Endodermal cell (in vitro differentiated cells): ENCODE measurements around the gene CTDNEP1. TPM values are rescaled to one million over a fixed set of nuclear protein-coding genes. Genes with fewer than 3 reads are reported as not detected.

Experiments used
- DNase-seq: peaks from one replicate; pipeline ENCODE4 v3.0.0-alpha.2; 2017
- H3K27ac ChIP-seq: 2 replicates; pipeline ENCODE4 v1.5.1; 2013; ENCODE audit warnings: mild to moderate bottlenecking, low read depth, low read length, moderate library complexity
- H3K27me3 ChIP-seq: 2 replicates; pipeline ENCODE4 v1.6.1; 2013; ENCODE audit warnings: mild to moderate bottlenecking, low read length, moderate library complexity; ENCODE audit not compliant: insufficient read depth, control insufficient read depth, poor library complexity, severe bottlenecking
- H3K36me3 ChIP-seq: 2 replicates; pipeline ENCODE4 v1.7.0; 2013; ENCODE audit warnings: mild to moderate bottlenecking, low read length, moderate library complexity; ENCODE audit not compliant: control insufficient read depth, insufficient read depth
- H3K4me1 ChIP-seq: one replicate; pipeline ENCODE4 v1.7.0; 2013; ENCODE audit warnings: low read length; ENCODE audit not compliant: control insufficient read depth, insufficient read depth
- H3K4me3 ChIP-seq: 2 replicates; pipeline ENCODE4 v1.5.1; 2013; ENCODE audit warnings: mild to moderate bottlenecking, low read length, moderate library complexity
- H3K9ac ChIP-seq: 2 replicates; pipeline ENCODE4 v1.6.1; 2013; ENCODE audit warnings: mild to moderate bottlenecking, low read length, moderate library complexity; ENCODE audit not compliant: poor library complexity, severe bottlenecking; ENCODE audit errors: extremely low read depth
- H3K9me3 ChIP-seq: 2 replicates; pipeline ENCODE4 v1.6.1; 2013; ENCODE audit warnings: mild to moderate bottlenecking, low read length, moderate library complexity; ENCODE audit not compliant: control insufficient read depth
- H3K27ac Mint-ChIP-seq: 2 replicates; pipeline ENCODE4 v1.8.0; 2020; ENCODE audit warnings: mixed read lengths
- H3K27me3 Mint-ChIP-seq: 2 replicates; pipeline ENCODE4 v1.8.0; 2021; ENCODE audit warnings: mild to moderate bottlenecking, mixed read lengths; ENCODE audit not compliant: insufficient read depth
- H3K36me3 Mint-ChIP-seq: 2 replicates; pipeline ENCODE4 v1.8.0; 2020; ENCODE audit warnings: low read depth, mixed read lengths
- H3K4me1 Mint-ChIP-seq: 2 replicates; pipeline ENCODE4 v1.8.0; 2020; ENCODE audit warnings: mixed read lengths
- H3K4me3 Mint-ChIP-seq: 2 replicates; pipeline ENCODE4 v1.8.0; 2020; ENCODE audit warnings: mild to moderate bottlenecking, moderate library complexity, mixed read lengths
- H3K9me3 Mint-ChIP-seq: 2 replicates; pipeline ENCODE4 v1.8.0; 2020; ENCODE audit warnings: mild to moderate bottlenecking, mixed read lengths
- CTCF ChIP-seq: fragments of 200-600 bp; sonication (generic); conservative IDR thresholded peaks from 2 replicates; pipeline ENCODE4 v1.5.0; 2021; ENCODE audit warnings: antibody characterized with exemption, mild to moderate bottlenecking
- WGBS, 2 experiments: methylation state at CpG; one replicate each; pipeline versions ENCODE4 v1.1.5 to v1.1.7; 2013; ENCODE audit warnings: missing lambda C conversion rate in 2 of 2, mixed read lengths in 1 of 2; ENCODE audit not compliant: insufficient coverage in 1 of 2, insufficient read length in 1 of 2; 5-methylcytosine and 5-hydroxymethylcytosine counted together
- total RNA-seq, 2 donors: library from RNA; stranded (reverse); fragmentation: NEBNext Ultra II Directional in 1 of 2; extraction: Animal tissue kit (Norgen Biotek cat#: 25700) in 1 of 2; gene quantifications; 2 replicates in 1 of 2; 3 replicates in 1 of 2; pipeline ENCODE4 v1.2.1, GENCODE V29; 2021

The CTDNEP1 gene
- total RNA-seq, 2 donors from 2014 or later = 123 to 125 TPM

DNA sequence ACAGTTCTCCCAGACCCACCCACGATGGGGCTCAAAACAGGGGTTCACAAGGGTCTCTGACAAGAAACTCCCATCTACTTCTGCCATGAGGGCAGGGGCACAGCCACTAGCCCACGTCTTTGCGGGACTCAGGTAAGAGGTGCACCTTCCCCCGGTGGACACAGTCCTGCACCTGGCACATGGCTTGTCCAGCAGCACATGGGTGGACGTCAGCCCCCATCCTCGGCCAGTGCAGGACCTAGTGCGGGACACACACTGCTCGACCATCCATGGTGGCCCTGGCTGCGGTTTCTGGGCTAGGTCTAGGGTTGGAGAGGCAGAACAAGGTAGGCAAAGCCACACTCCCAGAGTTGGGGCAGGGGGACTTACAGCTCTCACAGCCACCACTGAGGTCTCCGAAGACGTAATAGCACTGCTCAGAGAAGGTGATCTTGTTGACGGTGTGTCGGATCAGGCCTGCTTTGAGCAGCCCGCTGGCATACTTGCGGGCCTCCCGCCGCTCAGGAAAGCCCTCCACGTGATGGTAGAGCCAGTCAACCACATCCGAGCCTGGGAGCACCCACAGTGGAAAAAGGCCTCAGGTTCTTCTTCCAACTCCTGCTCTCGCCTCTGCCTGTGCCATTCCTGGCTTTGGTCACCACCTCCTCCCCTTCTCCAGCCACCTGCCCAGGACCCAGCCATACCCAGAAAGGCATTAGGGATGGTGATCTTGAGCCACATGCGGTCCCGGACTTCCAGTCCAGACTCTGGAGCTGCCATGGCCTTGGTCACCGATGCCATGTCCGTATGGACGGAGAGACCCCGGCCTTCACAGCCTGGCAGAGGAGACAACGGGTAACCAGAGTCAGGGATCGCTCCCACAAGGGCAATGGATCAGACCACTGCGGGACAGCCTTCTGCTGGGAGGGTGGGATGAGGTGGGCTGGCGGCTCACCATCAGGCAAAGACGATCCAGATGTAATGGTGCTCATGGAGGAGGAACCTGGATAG lies 24.5 kb downstream of the CTDNEP1 start:
- Histone ChIP-seq H3K27me3 (no peaks in the 10 kb centered on the region), H3K9ac (no peak overlapping the region), H3K4me3 (no peak overlapping the region), H3K9me3 (no peaks in the 10 kb centered on the region), H3K27ac (no peak overlapping the region), H3K36me3 (peaks cover 79% of the 10 kb centered on the region), H3K4me1 (peaks cover 3% of the 10 kb centered on the region)
- Mint-ChIP-seq H3K9me3 (no peaks in the 10 kb centered on the region), H3K27ac (no peak overlapping the region), H3K4me1 (peaks cover 3% of the 10 kb centered on the region), H3K27me3 (no peaks in the 10 kb centered on the region), H3K4me3 (no peak overlapping the region), H3K36me3 (peaks cover 76% of the 10 kb centered on the region)
- no peak for TF ChIP-seq CTCF
- no peak for DNase-seq
- WGBS, 2 experiments = 96% methylated on average over 26 to 31 of the region's 31 CpGs

DNA sequence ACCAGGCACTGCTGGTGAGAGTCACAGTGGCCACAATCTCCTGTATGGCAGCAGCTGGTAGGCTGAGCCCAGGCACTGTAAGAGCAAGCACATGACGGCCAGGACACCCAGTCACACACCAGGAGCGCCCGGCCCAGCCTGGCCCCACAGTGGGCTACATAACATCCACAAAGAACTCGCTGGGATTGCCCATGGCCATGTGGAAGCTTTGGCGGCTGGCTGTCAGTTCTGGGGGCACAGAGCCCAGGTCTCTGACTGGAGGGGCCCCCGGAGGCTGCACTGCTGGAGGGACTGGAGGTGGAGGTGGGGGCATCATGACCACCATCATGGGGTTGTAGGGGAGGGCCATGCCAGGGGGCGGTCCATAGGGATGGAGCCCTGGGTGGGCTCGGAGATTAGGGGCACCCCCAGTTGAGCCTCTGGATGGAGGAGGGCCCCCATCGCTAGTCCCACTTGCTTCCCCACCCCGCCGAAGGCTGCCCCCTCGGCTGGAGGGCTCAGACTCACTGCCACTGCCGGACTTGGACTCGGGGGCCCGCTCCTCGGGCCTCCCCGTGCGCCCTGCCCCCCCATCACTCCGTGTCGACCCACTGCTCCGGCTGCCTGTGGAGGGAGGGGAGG lies 25.7 kb downstream of the CTDNEP1 start:
- Mint-ChIP-seq H3K4me3 (no peak overlapping the region), H3K27me3 (no peaks in the 10 kb centered on the region), H3K36me3 (peaks cover 81% of the 10 kb centered on the region), H3K27ac (no peak overlapping the region), H3K9me3 (no peaks in the 10 kb centered on the region), H3K4me1 (peaks cover 5% of the 10 kb centered on the region)
- no peaks in the 10 kb centered on the region for H3K9me3 ChIP-seq
- H3K4me1 ChIP-seq = peaks cover 5% of the 10 kb centered on the region
- no peak overlapping the region for H3K27ac ChIP-seq
- TF ChIP-seq CTCF = no peak
- DNase-seq = no peak
- 94% methylated on average over 20 of the region's 21 CpGs; no CpG with 5 or more reads in 1 of the 2 experiments for WGBS, 2 experiments
- no peaks in the 10 kb centered on the region for H3K27me3 ChIP-seq
- no peak overlapping the region for H3K4me3 ChIP-seq
- peaks cover 84% of the 10 kb centered on the region for H3K36me3 ChIP-seq
- H3K9ac ChIP-seq = no peak overlapping the region

GRCh38 chr17:7224661-7225111 lies 26.8 kb downstream of the CTDNEP1 start:
- H3K4me1 Mint-ChIP-seq = peaks cover 11% of the 10 kb centered on the region
- H3K36me3 Mint-ChIP-seq = peaks cover 72% of the 10 kb centered on the region
- H3K9me3 Mint-ChIP-seq = no peaks in the 10 kb centered on the region
- H3K4me3 Mint-ChIP-seq = no peak overlapping the region
- H3K27ac ChIP-seq = no peak overlapping the region
- no peak for DNase-seq
- no peaks in the 10 kb centered on the region for H3K9me3 ChIP-seq
- peaks cover 73% of the 10 kb centered on the region for H3K36me3 ChIP-seq
- no peak for TF ChIP-seq CTCF
- H3K27ac Mint-ChIP-seq = peak overlapping the region; percentile 35
- H3K9ac ChIP-seq = no peak overlapping the region
- peaks cover 5% of the 10 kb centered on the region for H3K4me1 ChIP-seq
- H3K4me3 ChIP-seq = no peak overlapping the region
- no peaks in the 10 kb centered on the region for H3K27me3 Mint-ChIP-seq
- 86 to 88% methylated on average over 10 to 15 of the region's 15 CpGs for WGBS, 2 experiments
- H3K27me3 ChIP-seq = no peaks in the 10 kb centered on the region
